Hepatocyte (in vitro differentiated cells): Measurements from ENCODE around the gene CATSPER1. TPM values are rescaled to one million over a fixed set of nuclear protein-coding genes. Genes with fewer than 3 reads are reported as not detected.

Experiments
- DNase-seq: peaks from one replicate; pipeline ENCODE4 v3.0.0-alpha.2; 2016; ENCODE audit warnings: low spot score
- H2AFZ ChIP-seq: fragments of 200-600 bp; sonication (generic); 2 replicates; pipeline ENCODE4 v1.6.0; 2016; ENCODE audit warnings: antibody characterized with exemption, mild to moderate bottlenecking
- H3K27ac ChIP-seq: fragments of 200-600 bp; sonication (generic); 2 replicates; pipeline ENCODE4 v1.5.1; 2016; ENCODE audit warnings: mild to moderate bottlenecking
- H3K27me3 ChIP-seq: fragments of 200-600 bp; sonication (generic); 2 replicates; pipeline ENCODE4 v1.6.1; 2016
- H3K36me3 ChIP-seq: fragments of 200-600 bp; sonication (generic); replicated peaks from 2 replicates; pipeline ENCODE4 v1.5.1; 2016; ENCODE audit warnings: low read depth; ENCODE audit not compliant: insufficient read depth
- H3K4me1 ChIP-seq: fragments of 200-600 bp; sonication (generic); 2 replicates; pipeline ENCODE4 v1.5.1; 2016; ENCODE audit warnings: mild to moderate bottlenecking, moderate library complexity; ENCODE audit not compliant: insufficient read depth
- H3K4me2 ChIP-seq: fragments of 200-600 bp; sonication (generic); 2 replicates; pipeline ENCODE4 v1.6.0; 2016
- H3K4me3 ChIP-seq: fragments of 200-600 bp; sonication (generic); 2 replicates; pipeline ENCODE4 v1.5.1; 2016; ENCODE audit warnings: mild to moderate bottlenecking
- H3K79me2 ChIP-seq: fragments of 200-600 bp; sonication (generic); 2 replicates; pipeline ENCODE4 v1.6.0; 2017; ENCODE audit warnings: mild to moderate bottlenecking
- H3K9me2 ChIP-seq: fragments of 200-600 bp; sonication (generic); replicated peaks from 2 replicates; pipeline ENCODE4 v1.6.0; 2017; ENCODE audit warnings: mild to moderate bottlenecking; ENCODE audit not compliant: insufficient read depth
- H3K9me3 ChIP-seq: fragments of 200-600 bp; sonication (generic); 2 replicates; pipeline ENCODE4 v1.5.1; 2016; ENCODE audit warnings: low read depth, mild to moderate bottlenecking
- H4K20me1 ChIP-seq: fragments of 200-600 bp; sonication (generic); 2 replicates; pipeline ENCODE4 v1.6.0; 2016; ENCODE audit warnings: mild to moderate bottlenecking; ENCODE audit not compliant: insufficient read depth, poor library complexity, severe bottlenecking
- CTCF ChIP-seq: fragments of 200-600 bp; sonication (generic); IDR thresholded peaks from 2 replicates; pipeline ENCODE4 v1.5.1; 2016; ENCODE audit warnings: antibody characterized with exemption, mild to moderate bottlenecking; ENCODE audit not compliant: poor library complexity
- EZH2 ChIP-seq: fragments of 200-600 bp; sonication (generic); IDR thresholded peaks from 2 replicates; pipeline ENCODE4 v1.6.1; 2016; ENCODE audit warnings: antibody characterized with exemption, mild to moderate bottlenecking, borderline replicate concordance
- EZH2phosphoT487 ChIP-seq: fragments of 200-600 bp; sonication (generic); IDR thresholded peaks from one replicate; pipeline ENCODE4 v1.6.1; 2018; ENCODE audit warnings: antibody characterized with exemption, mild to moderate bottlenecking, low read depth, moderate library complexity; ENCODE audit not compliant: unreplicated experiment, severe bottlenecking
- WGBS: methylation state at CpG from one replicate; pipeline ENCODE4 v1.1.6; 2016; ENCODE audit warnings: low lambda C conversion rate; ENCODE audit errors: missing lambda C conversion rate; 5-methylcytosine and 5-hydroxymethylcytosine counted together
- polyA plus RNA-seq: library from polyadenylated mRNA; unstranded; fragments of >200 nt; fragmentation: Nextera tagmentation; extraction: Ambion mirVana; gene quantifications from 2 replicates; pipeline ENCODE4 v1.2.1, GENCODE V29; 2016
- total RNA-seq: library from RNA; depleted of rRNA; stranded (reverse); fragments of >200 nt; gene quantifications from 2 replicates; pipeline ENCODE4 v1.2.3, GENCODE V29; 2014

The CATSPER1 gene
- total and polyA plus RNA-seq, 2 experiments from 2014 or later = not detected

- DNase-seq = no peak
- WGBS = 92% methylated on average over 7 of the region's 7 CpGs
- no peaks in the 10 kb centered on the region for H3K9me2 ChIP-seq
- no peak overlapping the region for H3K27ac ChIP-seq
- no peaks in the 10 kb centered on the region for H3K4me1 ChIP-seq
- no peaks in the 10 kb centered on the region for H3K79me2 ChIP-seq
- no peak overlapping the region for H2AFZ ChIP-seq
- H3K9me3 ChIP-seq = no peaks in the 10 kb centered on the region
- TF ChIP-seq EZH2 (no peak), EZH2phosphoT487 (no peak), CTCF (no peak)
- H3K4me3 ChIP-seq = no peak overlapping the region
- H3K4me2 ChIP-seq = no peak overlapping the region
- peaks cover 18% of the 10 kb centered on the region for H3K27me3 ChIP-seq
- no peaks in the 10 kb centered on the region for H4K20me1 ChIP-seq
- no peaks in the 10 kb centered on the region for H3K36me3 ChIP-seq
Measured at GRCh38 chr11:66015454-66015881, 10.8 kb downstream of the CATSPER1 start.

GRCh38 chr11:66014804-66015453 lies 11.3 kb downstream of the CATSPER1 start:
- H3K36me3 ChIP-seq = no peaks in the 10 kb centered on the region
- TF ChIP-seq EZH2 (no peak), EZH2phosphoT487 (no peak), CTCF (no peak)
- H3K79me2 ChIP-seq = no peaks in the 10 kb centered on the region
- H3K9me3 ChIP-seq = no peaks in the 10 kb centered on the region
- no peak overlapping the region for H3K4me3 ChIP-seq
- no peak overlapping the region for H3K4me2 ChIP-seq
- H4K20me1 ChIP-seq = no peaks in the 10 kb centered on the region
- H3K9me2 ChIP-seq = no peaks in the 10 kb centered on the region
- H3K4me1 ChIP-seq = no peaks in the 10 kb centered on the region
- peaks cover 22% of the 10 kb centered on the region for H3K27me3 ChIP-seq
- no peak for DNase-seq
- 88% methylated on average over 6 of the region's 6 CpGs for WGBS
- H2AFZ ChIP-seq = no peak overlapping the region
- no peak overlapping the region for H3K27ac ChIP-seq

- Histone ChIP-seq H3K4me1 (no peaks in the 10 kb centered on the region), H2AFZ (no peak overlapping the region), H3K27me3 (peaks cover 22% of the 10 kb centered on the region), H3K9me3 (no peaks in the 10 kb centered on the region), H3K4me3 (no peak overlapping the region), H3K9me2 (no peaks in the 10 kb centered on the region), H3K4me2 (no peak overlapping the region), H3K27ac (no peak overlapping the region), H3K36me3 (no peaks in the 10 kb centered on the region), H4K20me1 (no peaks in the 10 kb centered on the region), H3K79me2 (no peaks in the 10 kb centered on the region)
- no peak for DNase-seq
- TF ChIP-seq EZH2 (no peak), CTCF (no peak)
- WGBS = 66% methylated on average over 7 of the region's 7 CpGs
Measured at GRCh38 chr11:66013762-66014100, 12.5 kb downstream of the CATSPER1 start.
